ENCODE measurements around the gene PATZ1.

- no peak for TF ChIP-seq POLR2A (IDR thresholded peaks at IDR 0.05)
- TF ChIP-seq, protein P1, sequence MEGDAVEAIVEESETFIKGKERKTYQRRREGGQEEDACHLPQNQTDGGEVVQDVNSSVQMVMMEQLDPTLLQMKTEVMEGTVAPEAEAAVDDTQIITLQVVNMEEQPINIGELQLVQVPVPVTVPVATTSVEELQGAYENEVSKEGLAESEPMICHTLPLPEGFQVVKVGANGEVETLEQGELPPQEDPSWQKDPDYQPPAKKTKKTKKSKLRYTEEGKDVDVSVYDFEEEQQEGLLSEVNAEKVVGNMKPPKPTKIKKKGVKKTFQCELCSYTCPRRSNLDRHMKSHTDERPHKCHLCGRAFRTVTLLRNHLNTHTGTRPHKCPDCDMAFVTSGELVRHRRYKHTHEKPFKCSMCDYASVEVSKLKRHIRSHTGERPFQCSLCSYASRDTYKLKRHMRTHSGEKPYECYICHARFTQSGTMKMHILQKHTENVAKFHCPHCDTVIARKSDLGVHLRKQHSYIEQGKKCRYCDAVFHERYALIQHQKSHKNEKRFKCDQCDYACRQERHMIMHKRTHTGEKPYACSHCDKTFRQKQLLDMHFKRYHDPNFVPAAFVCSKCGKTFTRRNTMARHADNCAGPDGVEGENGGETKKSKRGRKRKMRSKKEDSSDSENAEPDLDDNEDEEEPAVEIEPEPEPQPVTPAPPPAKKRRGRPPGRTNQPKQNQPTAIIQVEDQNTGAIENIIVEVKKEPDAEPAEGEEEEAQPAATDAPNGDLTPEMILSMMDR (IDR thresholded peaks at IDR 0.05) = no peak
- no peak for TF ChIP-seq EP300 (IDR thresholded peaks at IDR 0.05; ENCODE audit: low read depth)
These were observed 11.8 kb downstream of the PATZ1 start for GRCh38 chr22:31334329-31334728.

All from transverse colon (tissue), 3 donors.